SH-SY5Y (cell line): ENCODE data around the gene CSRNP3.

Experiments used
- GATA2 ChIP-seq: IDR thresholded peaks from 2 replicates; pipeline ENCODE4 v1.6.1; 2011; ENCODE audit warnings: mild to moderate bottlenecking, low read depth, low read length
- GATA3 ChIP-seq: IDR thresholded peaks from 2 replicates; pipeline ENCODE4 v1.6.1; 2011; ENCODE audit warnings: low read depth, mild to moderate bottlenecking, low read length, moderate library complexity

GRCh38 chr2:165436559-165436958 is 32.9 kb upstream of the CSRNP3 start:
- TF ChIP-seq GATA3: no peak
- no peak for TF ChIP-seq GATA2
